ENCODE data around the gene LPCAT3.

The LPCAT3 gene

GRCh38 chr12:7023114-7023513 is 4.8 kb upstream of the LPCAT3 start:
- no peak for DNase-seq (ENCODE audit: extremely low spot score)
- POLR2A ChIA-PET, result no interaction called here
- CTCF ChIA-PET, result no interaction called here
- no peak for TF ChIP-seq L3MBTL2 (conservative IDR thresholded peaks at IDR 0.05)
- no peak for TF ChIP-seq TARDBP (IDR thresholded peaks at IDR 0.05)
- TF ChIP-seq LEF1 (IDR thresholded peaks at IDR 0.05; ENCODE audit: borderline replicate concordance), result no peak
- no peak for TF ChIP-seq ZNF384 (IDR thresholded peaks at IDR 0.05)
- no peak for TF ChIP-seq SUZ12 (IDR thresholded peaks at IDR 0.05)
- TF ChIP-seq BHLHE40 (IDR thresholded peaks at IDR 0.05; ENCODE audit: borderline replicate concordance), result no peak
- TF ChIP-seq CTBP1 (IDR thresholded peaks at IDR 0.05; ENCODE audit: borderline replicate concordance), result no peak
- TF ChIP-seq ELF4 (IDR thresholded peaks at IDR 0.05), result no peak
- TF ChIP-seq FOXA1 (IDR thresholded peaks at IDR 0.05), result no peak
- no peak for TF ChIP-seq ARNT (IDR thresholded peaks at IDR 0.05)
- no peak for TF ChIP-seq SP1 (IDR thresholded peaks at IDR 0.05)
- no peak for TF ChIP-seq FOXM1 (IDR thresholded peaks at IDR 0.05; ENCODE audit: borderline replicate concordance)
- TF ChIP-seq HDGF (IDR thresholded peaks at IDR 0.05; ENCODE audit: borderline replicate concordance), result no peak
- no peak for TF ChIP-seq NFRKB (IDR thresholded peaks at IDR 0.05)
- no peak for TF ChIP-seq FOXK2 (IDR thresholded peaks at IDR 0.05)
- no peak for TF ChIP-seq PKNOX1 (IDR thresholded peaks at IDR 0.05)

GRCh38 chr12:7021956-7022355 is 3.7 kb upstream of the LPCAT3 start:
- POLR2A ChIA-PET, result no interaction called here

GRCh38 chr12:7019043-7019569 is 830 bp upstream of the LPCAT3 start:
- CTCF ChIA-PET, result no interaction called here
- TF ChIP-seq CTBP1 (IDR thresholded peaks at IDR 0.05; ENCODE audit: borderline replicate concordance), result no peak
- peak; percentile 47; the same call in 1 of the 2 replicates for TF ChIP-seq ZNF384 (IDR thresholded peaks at IDR 0.05)
- POLR2A ChIA-PET, result interaction anchor here (0.6 to 2.1 kb wide), 6 partner anchors 8 to 562 kb away, joined by 3 to 15 read pairs (median 3); partner anchors contain the start of genes C12orf57 and RNU7-1
- no peak for DNase-seq (ENCODE audit: extremely low spot score)

More at GRCh38 chr12:7021956-7022355, 3.7 kb upstream of the LPCAT3 start:
- CTCF ChIA-PET, result no interaction called here
- no peak for DNase-seq (ENCODE audit: extremely low spot score)
- no peak for TF ChIP-seq HDGF (IDR thresholded peaks at IDR 0.05; ENCODE audit: borderline replicate concordance)
- TF ChIP-seq FOXA1 (IDR thresholded peaks at IDR 0.05), result no peak
- TF ChIP-seq BHLHE40 (IDR thresholded peaks at IDR 0.05; ENCODE audit: borderline replicate concordance), result no peak
- TF ChIP-seq LEF1 (IDR thresholded peaks at IDR 0.05; ENCODE audit: borderline replicate concordance), result no peak
- TF ChIP-seq SP1 (IDR thresholded peaks at IDR 0.05), result no peak
- no peak for TF ChIP-seq TARDBP (IDR thresholded peaks at IDR 0.05)

GRCh38 chr12:7017870-7018349 is 366 bp downstream of the LPCAT3 start:
- ChIA-PET POLR2A (interaction anchor here (0.9 to 2.1 kb wide), 8 partner anchors 10 to 93 kb away, joined by 3 to 15 read pairs (median 4); partner anchors contain the start of genes C12orf57 and RNU7-1), CTCF (interaction anchor here (0.7 to 0.8 kb wide), 3 partner anchors 25 to 56 kb away, joined by 3 read pairs; no protein-coding TSS in a partner anchor)
- DNase-seq (ENCODE audit: extremely low spot score), result peak; percentile 64
- peak; percentile 26; the same call in 1 of the 2 replicates for TF ChIP-seq L3MBTL2 (conservative IDR thresholded peaks at IDR 0.05)
- no peak for TF ChIP-seq PKNOX1 (IDR thresholded peaks at IDR 0.05)

- DNase-seq (ENCODE audit: extremely low spot score), result no peak
- POLR2A ChIA-PET, result interaction anchor here (2.1 to 2.5 kb wide), 2 partner anchors 73 kb away, joined by 7 to 15 read pairs; partner anchors contain the start of genes C12orf57 and RNU7-1
- TF ChIP-seq PKNOX1 (IDR thresholded peaks at IDR 0.05), result no peak
- TF ChIP-seq TARDBP (IDR thresholded peaks at IDR 0.05), result no peak
- TF ChIP-seq NFRKB (IDR thresholded peaks at IDR 0.05), result no peak
- no peak for TF ChIP-seq ARNT (IDR thresholded peaks at IDR 0.05)
- no peak for TF ChIP-seq LEF1 (IDR thresholded peaks at IDR 0.05; ENCODE audit: borderline replicate concordance)
- TF ChIP-seq FOXK2 (IDR thresholded peaks at IDR 0.05), result no peak
- no peak for TF ChIP-seq BHLHE40 (IDR thresholded peaks at IDR 0.05; ENCODE audit: borderline replicate concordance)
- no peak for TF ChIP-seq CTBP1 (IDR thresholded peaks at IDR 0.05; ENCODE audit: borderline replicate concordance)
- no peak for TF ChIP-seq HDGF (IDR thresholded peaks at IDR 0.05; ENCODE audit: borderline replicate concordance)
- no peak for TF ChIP-seq SP1 (IDR thresholded peaks at IDR 0.05)
- no peak for TF ChIP-seq ZNF384 (IDR thresholded peaks at IDR 0.05)
- no peak for TF ChIP-seq FOXM1 (IDR thresholded peaks at IDR 0.05; ENCODE audit: borderline replicate concordance)
- TF ChIP-seq SUZ12 (IDR thresholded peaks at IDR 0.05), result no peak
- TF ChIP-seq L3MBTL2 (conservative IDR thresholded peaks at IDR 0.05), result no peak
- no peak for TF ChIP-seq FOXA1 (IDR thresholded peaks at IDR 0.05)
- TF ChIP-seq ELF4 (IDR thresholded peaks at IDR 0.05), result no peak
- CTCF ChIA-PET, result no interaction called here
Measured at GRCh38 chr12:7016958-7017571, 1.2 kb downstream of the LPCAT3 start.

- TF ChIP-seq ZNF384 (IDR thresholded peaks at IDR 0.05) (0 out of 2 replicates have a peak, but pooled peaks have one; percentile 46), TARDBP (IDR thresholded peaks at IDR 0.05) (no peak), FOXA1 (IDR thresholded peaks at IDR 0.05) (peak; percentile 55; the same call in 1 of the 2 replicates), PKNOX1 (IDR thresholded peaks at IDR 0.05) (no peak), CTBP1 (IDR thresholded peaks at IDR 0.05; ENCODE audit: borderline replicate concordance) (no peak)
- CTCF ChIA-PET, result no interaction called here
Measured at GRCh38 chr12:7015555-7016370, 2.5 kb downstream of the LPCAT3 start.

More at GRCh38 chr12:7015555-7016370, 2.5 kb downstream of the LPCAT3 start:
- no peak for DNase-seq (ENCODE audit: extremely low spot score)
- POLR2A ChIA-PET, result interaction anchor here (0.7 to 2.5 kb wide), 2 partner anchors 72 to 1545 kb away, joined by 4 to 7 read pairs; partner anchors contain the start of genes C12orf57 and RNU7-1
